ENCODE measurements around the gene KMT2D. TPM values are rescaled to one million over a fixed set of nuclear protein-coding genes. Genes with fewer than 3 reads are reported as not detected.

KMT2D gene, protein sequence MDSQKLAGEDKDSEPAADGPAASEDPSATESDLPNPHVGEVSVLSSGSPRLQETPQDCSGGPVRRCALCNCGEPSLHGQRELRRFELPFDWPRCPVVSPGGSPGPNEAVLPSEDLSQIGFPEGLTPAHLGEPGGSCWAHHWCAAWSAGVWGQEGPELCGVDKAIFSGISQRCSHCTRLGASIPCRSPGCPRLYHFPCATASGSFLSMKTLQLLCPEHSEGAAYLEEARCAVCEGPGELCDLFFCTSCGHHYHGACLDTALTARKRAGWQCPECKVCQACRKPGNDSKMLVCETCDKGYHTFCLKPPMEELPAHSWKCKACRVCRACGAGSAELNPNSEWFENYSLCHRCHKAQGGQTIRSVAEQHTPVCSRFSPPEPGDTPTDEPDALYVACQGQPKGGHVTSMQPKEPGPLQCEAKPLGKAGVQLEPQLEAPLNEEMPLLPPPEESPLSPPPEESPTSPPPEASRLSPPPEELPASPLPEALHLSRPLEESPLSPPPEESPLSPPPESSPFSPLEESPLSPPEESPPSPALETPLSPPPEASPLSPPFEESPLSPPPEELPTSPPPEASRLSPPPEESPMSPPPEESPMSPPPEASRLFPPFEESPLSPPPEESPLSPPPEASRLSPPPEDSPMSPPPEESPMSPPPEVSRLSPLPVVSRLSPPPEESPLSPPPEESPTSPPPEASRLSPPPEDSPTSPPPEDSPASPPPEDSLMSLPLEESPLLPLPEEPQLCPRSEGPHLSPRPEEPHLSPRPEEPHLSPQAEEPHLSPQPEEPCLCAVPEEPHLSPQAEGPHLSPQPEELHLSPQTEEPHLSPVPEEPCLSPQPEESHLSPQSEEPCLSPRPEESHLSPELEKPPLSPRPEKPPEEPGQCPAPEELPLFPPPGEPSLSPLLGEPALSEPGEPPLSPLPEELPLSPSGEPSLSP (N-terminal part only)
- total RNA-seq (2014; rRNA removed; shearing (Covaris generic)): 41.8 and 43.2 TPM in 2 replicates
- total RNA-seq (2022): 122 and 129 TPM in 2 replicates
- Bru-seq, nascent RNA: percentile 75 among the genes with signal in this experiment
- percentile 95 among the genes with signal in this experiment for BruChase-seq, experiment 1, labeled RNA remaining after a 6-hour chase
- BruChase-seq, experiment 2, labeled RNA remaining after a 2-hour chase: percentile 94 among the genes with signal in this experiment
- long read RNA-seq, partial matches to known transcripts: 10 of 28 reads
- long read RNA-seq, other reads (novel, unspliced or antisense): 18 of 28 reads

DNA sequence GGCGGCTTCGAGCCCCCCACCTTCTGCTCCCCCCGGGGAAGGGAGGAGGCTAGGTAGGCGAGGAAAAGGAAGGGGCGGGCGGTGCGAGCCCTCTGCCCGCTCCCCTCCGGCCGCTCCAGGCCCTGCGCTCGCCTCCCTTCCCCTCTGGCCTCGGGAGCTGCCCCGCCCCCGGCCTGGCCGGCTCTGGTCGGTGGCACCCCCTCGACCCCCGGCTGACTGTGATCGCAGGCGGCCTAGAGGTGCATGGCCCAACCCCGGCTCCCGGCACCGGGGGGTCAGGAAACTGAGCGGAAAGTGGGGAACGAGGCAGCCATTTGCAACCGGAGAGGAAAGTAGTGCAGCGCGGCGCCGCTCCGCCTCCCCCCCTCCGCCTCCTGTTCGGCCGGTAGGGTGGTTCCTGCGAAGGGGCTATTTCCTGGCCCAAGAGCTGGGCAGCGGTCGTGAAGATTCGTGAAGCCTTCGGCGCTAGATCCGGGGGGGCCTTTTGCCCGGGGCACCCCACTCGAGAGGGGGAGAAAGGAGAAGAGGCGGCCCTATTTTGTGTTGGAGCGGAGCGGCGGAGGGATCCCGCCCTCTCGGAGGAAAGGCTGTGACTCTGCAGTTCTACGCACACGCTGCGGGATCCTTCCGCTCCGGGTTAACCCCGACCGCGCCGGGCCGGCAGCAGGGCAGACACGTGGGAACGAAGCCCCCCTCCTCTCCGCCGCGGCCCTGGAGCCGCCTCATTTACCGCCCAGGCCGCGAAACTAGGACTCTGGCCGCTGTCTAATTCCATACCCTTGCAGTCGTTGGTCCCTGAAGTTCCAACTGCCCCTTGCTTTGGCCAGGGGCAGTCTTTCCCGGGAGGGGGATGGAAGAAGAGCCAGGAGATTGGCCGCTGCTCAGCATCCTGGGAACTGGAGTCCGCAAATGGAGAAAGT is at the start of gene KMT2D:
KMT2D (minus strand) TSS at position 558 of the 920 bp plus-strand sequence. CDS start 5,470 bp downstream, outside the sequence.
- H3K9me3 ChIP-seq (ENCODE audit: low read length): no peaks in the 10 kb centered on the region
- H2AFZ ChIP-seq (ENCODE audit: low read length): peak within 1 kb of the TSS; percentile 92
- peaks cover 46% of the 10 kb centered on the region for H3K79me2 ChIP-seq (ENCODE audit: insufficient read depth, low read depth, low read length)
- intact Hi-C loops (cut with micrococcal nuclease; ENCODE audit: unreplicated experiment): loop anchor here (1.0 kb wide), 1 partner anchor 70 kb away; no protein-coding TSS in a partner anchor
- peak within 1 kb of the TSS; percentile 95 for H3K4me2 ChIP-seq (ENCODE audit: low read length)
- TF ChIP-seq, protein P1, sequence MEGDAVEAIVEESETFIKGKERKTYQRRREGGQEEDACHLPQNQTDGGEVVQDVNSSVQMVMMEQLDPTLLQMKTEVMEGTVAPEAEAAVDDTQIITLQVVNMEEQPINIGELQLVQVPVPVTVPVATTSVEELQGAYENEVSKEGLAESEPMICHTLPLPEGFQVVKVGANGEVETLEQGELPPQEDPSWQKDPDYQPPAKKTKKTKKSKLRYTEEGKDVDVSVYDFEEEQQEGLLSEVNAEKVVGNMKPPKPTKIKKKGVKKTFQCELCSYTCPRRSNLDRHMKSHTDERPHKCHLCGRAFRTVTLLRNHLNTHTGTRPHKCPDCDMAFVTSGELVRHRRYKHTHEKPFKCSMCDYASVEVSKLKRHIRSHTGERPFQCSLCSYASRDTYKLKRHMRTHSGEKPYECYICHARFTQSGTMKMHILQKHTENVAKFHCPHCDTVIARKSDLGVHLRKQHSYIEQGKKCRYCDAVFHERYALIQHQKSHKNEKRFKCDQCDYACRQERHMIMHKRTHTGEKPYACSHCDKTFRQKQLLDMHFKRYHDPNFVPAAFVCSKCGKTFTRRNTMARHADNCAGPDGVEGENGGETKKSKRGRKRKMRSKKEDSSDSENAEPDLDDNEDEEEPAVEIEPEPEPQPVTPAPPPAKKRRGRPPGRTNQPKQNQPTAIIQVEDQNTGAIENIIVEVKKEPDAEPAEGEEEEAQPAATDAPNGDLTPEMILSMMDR (conservative IDR thresholded peaks at IDR 0.05; ENCODE audit: low read length): no peak
- no peak for TF ChIP-seq EZH2phosphoT487 (IDR thresholded peaks at IDR 0.05; ENCODE audit: borderline replicate concordance, low read depth, low read length)
- peaks cover 38% of the 10 kb centered on the region for H3K4me1 ChIP-seq (ENCODE audit: insufficient read depth, low read length, poor library complexity, severe bottlenecking)
- peak within 1 kb of the TSS; percentile 72 for H3K27ac ChIP-seq (ENCODE audit: low read depth, low read length, poor library complexity, severe bottlenecking)
- TSS peak; percentile 90 for BruUV-seq (replicated peaks)
- H3K36me3 ChIP-seq (ENCODE audit: insufficient read depth, low read length): peaks cover 14% of the 10 kb centered on the region; the same call in 1 of the 2 replicates
- DNase-seq (ENCODE audit: low spot score): peak; percentile 98
- peak within 1 kb of the TSS; percentile 87 for H3K4me3 ChIP-seq (ENCODE audit: low read depth, low read length, poor library complexity, severe bottlenecking)
- H3K9me2 ChIP-seq (ENCODE audit: insufficient read depth, low read length): no peaks in the 10 kb centered on the region
- ChIA-PET CTCF (ENCODE audit: unreplicated experiment) (no interaction called here), POLR2A (interaction anchor here (0.6 to 1.0 kb wide), 2 partner anchors 11 to 277 kb away, joined by 3 to 5 read pairs; no protein-coding TSS in a partner anchor)
- H4K20me1 ChIP-seq (ENCODE audit: insufficient read depth, low read length): peaks cover 39% of the 10 kb centered on the region

DNA sequence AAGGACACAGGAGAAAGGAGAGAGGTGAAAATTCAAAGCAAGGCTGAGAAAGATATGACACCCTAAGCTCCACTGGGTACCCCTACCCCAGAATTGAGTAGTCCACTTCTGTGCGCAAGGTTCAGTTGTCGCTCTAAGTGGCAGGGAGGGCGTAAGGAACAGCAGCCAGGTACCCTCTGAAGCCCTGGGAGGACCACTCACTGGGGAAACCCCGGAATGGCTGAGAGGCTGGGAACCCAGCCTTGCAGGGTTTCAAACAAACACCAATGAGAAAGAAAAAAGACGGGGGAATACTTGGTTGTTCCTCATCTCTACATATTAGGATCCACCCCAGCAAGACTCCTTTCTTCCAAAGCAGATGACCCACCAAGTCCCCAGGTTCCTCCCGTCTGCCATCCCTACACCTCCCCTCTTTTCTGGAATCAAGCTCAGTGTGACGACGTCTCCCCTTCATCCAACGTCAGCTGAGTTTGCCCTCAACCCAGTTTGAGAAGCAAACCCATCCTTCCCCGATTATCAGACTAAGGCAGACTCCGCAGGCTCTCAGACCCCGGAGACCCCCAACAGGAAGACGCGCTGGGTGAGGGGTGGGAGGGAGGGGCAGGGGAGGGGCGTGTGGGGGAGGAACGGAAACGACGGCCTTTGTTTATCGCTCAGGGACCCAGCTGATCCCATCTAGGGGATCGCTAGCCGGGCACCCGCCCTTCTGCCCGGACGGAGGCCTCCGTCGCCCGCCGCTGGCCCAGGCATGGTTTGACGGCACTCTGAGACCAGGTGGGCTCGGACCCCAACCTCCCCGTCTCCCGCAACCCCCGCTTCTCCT is 49.3 kb upstream of the KMT2D start:
- Histone ChIP-seq H3K27ac (ENCODE audit: low read depth, low read length, poor library complexity, severe bottlenecking) (peak overlapping the region; percentile 51), H3K4me2 (ENCODE audit: low read length) (peak overlapping the region; percentile 76), H2AFZ (ENCODE audit: low read length) (peak overlapping the region; percentile 99), H3K9me2 (ENCODE audit: insufficient read depth, low read length) (no peaks in the 10 kb centered on the region), H3K79me2 (ENCODE audit: insufficient read depth, low read depth, low read length) (no peaks in the 10 kb centered on the region), H3K4me3 (ENCODE audit: low read depth, low read length, poor library complexity, severe bottlenecking) (peak overlapping the region; percentile 81), H3K9me3 (ENCODE audit: low read length) (no peaks in the 10 kb centered on the region), H3K4me1 (ENCODE audit: insufficient read depth, low read length, poor library complexity, severe bottlenecking) (peaks cover 36% of the 10 kb centered on the region), H4K20me1 (ENCODE audit: insufficient read depth, low read length) (no peaks in the 10 kb centered on the region), H3K36me3 (ENCODE audit: insufficient read depth, low read length) (no peaks in the 10 kb centered on the region)
- CTCF ChIA-PET (ENCODE audit: unreplicated experiment): no interaction called here
- TF ChIP-seq, protein P1 (conservative IDR thresholded peaks at IDR 0.05; ENCODE audit: low read length): no peak
- TF ChIP-seq EZH2phosphoT487 (IDR thresholded peaks at IDR 0.05; ENCODE audit: borderline replicate concordance, low read depth, low read length): no peak
- intact Hi-C loops (cut with micrococcal nuclease; ENCODE audit: unreplicated experiment): loop anchor here (1.0 kb wide), 2 partner anchors 20 to 79 kb away; partner anchors contain the start of gene TUBA1A
- BruUV-seq (replicated peaks): no TSS peak
- POLR2A ChIA-PET: interaction anchor here (0.6 to 1.9 kb wide), 7 partner anchors 9 to 1117 kb away, joined by 3 to 7 read pairs (median 4); partner anchors contain the start of genes TUBA1A and TUBA1B
- peak; percentile 51 for DNase-seq (ENCODE audit: low spot score)
